HepG2 (cell line): ENCODE measurements around the gene SLC16A9.

ENCODE experiments used
- FOXA1 ChIP-seq, 2 experiments: fragments of 450-650 bp in 1 of 2; sonication (generic) in 1 of 2; formaldehyde crosslinking in 1 of 2; IDR thresholded peaks; 2 replicates each; pipeline versions ENCODE4 v1.4.0 to v1.6.1; 2016 to 2020; ENCODE audit warnings: missing genetic modification reagents in 1 of 2
- RAD51 ChIP-seq: fragments of 450-650 bp; IDR thresholded peaks from 2 replicates; pipeline ENCODE4 v1.6.1; 2016; ENCODE audit warnings: borderline replicate concordance
- SAFB2 ChIP-seq: sonication (generic); formaldehyde crosslinking; IDR thresholded peaks from 2 replicates; pipeline ENCODE4 v1.5.1; 2020; ENCODE audit warnings: missing genetic modification reagents, low read depth, mild to moderate bottlenecking, borderline replicate concordance
- STAT6 ChIP-seq: sonication (generic); formaldehyde crosslinking; IDR thresholded peaks from 2 replicates; pipeline ENCODE4 v1.4.0; 2020; ENCODE audit warnings: missing genetic modification reagents, mild to moderate bottlenecking, borderline replicate concordance
- ZBTB21 ChIP-seq: sonication (generic); formaldehyde crosslinking; IDR thresholded peaks from 2 replicates; pipeline ENCODE4 v1.4.0; 2020; ENCODE audit warnings: missing genetic modification reagents
- TF ChIP-seq, protein P1 (sequence below): sonication (generic); formaldehyde crosslinking; IDR thresholded peaks from 2 replicates; pipeline ENCODE4 v1.5.0; 2020; ENCODE audit warnings: mild to moderate bottlenecking, missing genetic modification reagents, moderate library complexity

DNA sequence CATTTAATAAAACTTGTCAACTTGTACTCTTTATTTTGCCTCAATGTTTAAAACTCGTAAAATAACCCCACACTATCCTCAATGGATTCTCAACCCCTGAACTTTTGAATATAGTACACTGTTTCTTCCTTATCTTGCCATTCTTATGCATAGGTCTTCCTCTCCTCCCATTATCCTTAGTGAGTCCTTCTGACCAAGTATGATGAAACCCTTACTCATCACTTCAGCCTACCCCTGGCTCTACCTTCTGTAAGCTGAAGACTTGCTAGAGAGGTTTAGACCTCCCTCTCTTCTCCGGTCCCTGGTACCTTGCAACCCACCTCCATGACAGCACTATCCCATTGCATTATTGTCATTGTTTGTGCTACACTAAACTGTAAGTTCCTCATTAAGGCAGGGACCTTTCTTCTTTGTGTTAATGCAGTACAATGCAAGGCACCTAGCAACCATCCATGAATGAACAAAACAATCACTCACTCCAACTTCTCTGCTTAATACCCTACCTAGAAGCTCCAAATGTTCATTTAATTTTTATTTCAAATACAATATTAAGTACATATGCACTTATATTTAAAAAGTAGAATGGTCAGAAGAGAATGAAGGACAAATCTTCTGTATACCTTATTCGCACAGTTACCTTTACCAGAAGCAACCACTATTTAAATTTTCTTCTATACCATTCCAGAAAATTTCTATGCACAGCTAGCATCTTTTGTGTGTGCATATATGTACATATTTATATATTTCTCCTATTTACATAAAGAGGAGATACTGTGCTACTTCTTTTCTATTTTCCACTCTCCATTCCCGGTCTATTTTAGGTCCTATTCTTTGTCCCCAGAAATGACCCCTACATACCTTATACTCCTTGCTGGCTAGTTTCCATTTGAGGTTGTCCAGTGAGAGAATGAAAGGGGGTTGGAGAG, 77.5 kb downstream of the SLC16A9 start:
- TF ChIP-seq RAD51 (no peak), SAFB2 (CRISPR knock-in tag) (no peak), STAT6 (CRISPR knock-in tag) (no peak), ZBTB21 (no peak), FOXA1 (IDR thresholded peaks at IDR 0.05) (no peak), FOXA1 (CRISPR knock-in tag; IDR thresholded peaks at IDR 0.05) (no peak)
- TF ChIP-seq, protein P1, sequence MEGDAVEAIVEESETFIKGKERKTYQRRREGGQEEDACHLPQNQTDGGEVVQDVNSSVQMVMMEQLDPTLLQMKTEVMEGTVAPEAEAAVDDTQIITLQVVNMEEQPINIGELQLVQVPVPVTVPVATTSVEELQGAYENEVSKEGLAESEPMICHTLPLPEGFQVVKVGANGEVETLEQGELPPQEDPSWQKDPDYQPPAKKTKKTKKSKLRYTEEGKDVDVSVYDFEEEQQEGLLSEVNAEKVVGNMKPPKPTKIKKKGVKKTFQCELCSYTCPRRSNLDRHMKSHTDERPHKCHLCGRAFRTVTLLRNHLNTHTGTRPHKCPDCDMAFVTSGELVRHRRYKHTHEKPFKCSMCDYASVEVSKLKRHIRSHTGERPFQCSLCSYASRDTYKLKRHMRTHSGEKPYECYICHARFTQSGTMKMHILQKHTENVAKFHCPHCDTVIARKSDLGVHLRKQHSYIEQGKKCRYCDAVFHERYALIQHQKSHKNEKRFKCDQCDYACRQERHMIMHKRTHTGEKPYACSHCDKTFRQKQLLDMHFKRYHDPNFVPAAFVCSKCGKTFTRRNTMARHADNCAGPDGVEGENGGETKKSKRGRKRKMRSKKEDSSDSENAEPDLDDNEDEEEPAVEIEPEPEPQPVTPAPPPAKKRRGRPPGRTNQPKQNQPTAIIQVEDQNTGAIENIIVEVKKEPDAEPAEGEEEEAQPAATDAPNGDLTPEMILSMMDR (CRISPR knock-in tag) = no peak
